ENCODE data around the gene DUSP7.

DUSP7 gene

GRCh38 chr3:52090933-52091468 lies 34.6 kb upstream of the DUSP7 start:
- H3K4me3 ChIP-seq (replicated peaks; ENCODE audit: low read depth, low read length): no peak overlapping the region
- no peak for DNase-seq (ENCODE audit: extremely low read depth, low read depth)
- TF ChIP-seq CTCF (IDR thresholded peaks at IDR 0.05; ENCODE audit: low read depth, low read length, missing control alignments): no peak

- TF ChIP-seq CTCF (IDR thresholded peaks at IDR 0.05; ENCODE audit: low read depth, low read length, missing control alignments): no peak
- no peak overlapping the region for H3K4me3 ChIP-seq (replicated peaks; ENCODE audit: low read depth, low read length)
- DNase-seq (ENCODE audit: extremely low read depth, low read depth): peak; percentile 80
These were observed 34.0 kb upstream of the DUSP7 start for GRCh38 chr3:52090131-52090932.

DNA sequence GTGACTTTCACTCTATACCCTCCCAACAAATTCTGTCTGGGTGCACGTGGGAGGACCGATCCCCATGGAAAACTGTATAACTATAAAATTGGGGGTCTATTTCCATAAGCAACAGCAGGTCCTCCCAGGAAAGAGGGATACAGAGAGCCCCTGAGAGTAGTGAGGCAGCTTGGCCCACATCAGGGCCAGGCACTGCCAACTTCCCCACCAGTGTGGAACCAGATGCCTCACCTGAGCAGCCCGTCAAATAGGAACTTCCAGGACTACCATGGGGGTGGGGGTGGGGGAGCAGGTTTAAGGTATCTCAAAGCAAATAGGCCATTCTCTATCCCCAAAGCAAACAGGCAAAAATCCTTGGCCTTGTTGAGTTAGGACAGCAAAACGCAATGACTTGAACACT lies 33.3 kb upstream of the DUSP7 start:
- DNase-seq (ENCODE audit: extremely low read depth, low read depth): no peak
- no peak for TF ChIP-seq CTCF (IDR thresholded peaks at IDR 0.05; ENCODE audit: low read depth, low read length, missing control alignments)
- no peak overlapping the region for H3K4me3 ChIP-seq (replicated peaks; ENCODE audit: low read depth, low read length)

GRCh38 chr3:52088445-52089367 lies 32.3 kb upstream of the DUSP7 start:
- H3K4me3 ChIP-seq (replicated peaks; ENCODE audit: low read depth, low read length): no peak overlapping the region
- TF ChIP-seq CTCF (IDR thresholded peaks at IDR 0.05; ENCODE audit: low read depth, low read length, missing control alignments): no peak
- peak; percentile 52 for DNase-seq (ENCODE audit: extremely low read depth, low read depth)

DNA sequence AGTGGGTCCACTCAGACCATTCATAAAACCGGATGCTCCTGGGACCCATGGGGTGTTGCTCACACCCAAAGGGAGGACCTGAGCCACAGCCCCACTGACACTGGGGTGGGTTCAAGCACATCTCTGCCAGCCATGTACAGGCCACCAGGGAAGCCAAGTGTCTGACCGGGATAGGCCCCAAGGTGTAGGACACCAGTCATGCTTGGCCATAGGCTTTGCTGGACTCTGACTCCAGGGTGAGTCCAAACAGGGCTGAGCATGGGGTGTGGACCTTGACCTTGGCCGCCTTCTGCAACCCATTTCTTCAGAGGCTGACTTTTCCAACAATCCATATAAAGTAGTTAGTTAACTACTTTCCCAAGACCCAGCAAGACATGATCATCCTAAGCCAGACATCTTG lies 31.4 kb upstream of the DUSP7 start:
- H3K4me3 ChIP-seq (replicated peaks; ENCODE audit: low read depth, low read length): no peak overlapping the region
- no peak for DNase-seq (ENCODE audit: extremely low read depth, low read depth)
- no peak for TF ChIP-seq CTCF (IDR thresholded peaks at IDR 0.05; ENCODE audit: low read depth, low read length, missing control alignments)

- H3K4me3 ChIP-seq (replicated peaks; ENCODE audit: low read depth, low read length): no peak overlapping the region
- TF ChIP-seq CTCF (IDR thresholded peaks at IDR 0.05; ENCODE audit: low read depth, low read length, missing control alignments): no peak
- DNase-seq (ENCODE audit: extremely low read depth, low read depth): no peak
These were observed 30.7 kb upstream of the DUSP7 start for GRCh38 chr3:52086976-52087663.
